Smooth muscle cell (in vitro differentiated cells): ENCODE measurements around the gene GNAO1. TPM values are rescaled to one million over a fixed set of nuclear protein-coding genes. Genes with fewer than 3 reads are reported as not detected.
A peak's percentile ranks its signal among the peaks of the same experiment; 100 is the strongest.

ENCODE experiments used
- DNase-seq: peaks from one replicate; lab custom pipeline; 2025; ENCODE audit not compliant: unreplicated experiment; lab: John Stamatoyannopoulos, UW
- H2AFZ ChIP-seq: fragments of 200-600 bp; sonication (generic); 2 replicates; pipeline ENCODE4 v1.6.0; 2016; ENCODE audit warnings: antibody characterized with exemption, low read depth, mild to moderate bottlenecking
- H3F3A ChIP-seq: fragments of 200-600 bp; sonication (generic); 2 replicates; pipeline ENCODE4 v1.6.0; 2017; ENCODE audit warnings: antibody characterized with exemption, low read depth
- H3K27ac ChIP-seq: fragments of 200-600 bp; sonication (generic); 2 replicates; pipeline ENCODE4 v1.5.1; 2016; ENCODE audit warnings: low read depth, mild to moderate bottlenecking
- H3K27me3 ChIP-seq: fragments of 200-600 bp; sonication (generic); 2 replicates; pipeline ENCODE4 v1.6.1; 2016; ENCODE audit warnings: low read depth, mild to moderate bottlenecking
- H3K36me3 ChIP-seq: fragments of 200-600 bp; sonication (generic); 2 replicates; pipeline ENCODE4 v1.5.1; 2016; ENCODE audit warnings: low read depth
- H3K4me1 ChIP-seq: fragments of 200-600 bp; sonication (generic); 2 replicates; pipeline ENCODE4 v1.5.1; 2016; ENCODE audit warnings: low read depth
- H3K4me2 ChIP-seq: fragments of 200-600 bp; sonication (generic); 2 replicates; pipeline ENCODE4 v1.6.0; 2016; ENCODE audit warnings: mild to moderate bottlenecking
- H3K4me3 ChIP-seq: fragments of 200-600 bp; sonication (generic); 2 replicates; pipeline ENCODE4 v1.5.1; 2016; ENCODE audit warnings: mild to moderate bottlenecking
- H3K79me2 ChIP-seq: fragments of 200-600 bp; sonication (generic); 2 replicates; pipeline ENCODE4 v1.6.0; 2016; ENCODE audit warnings: low read depth, mild to moderate bottlenecking
- H3K9ac ChIP-seq: fragments of 200-600 bp; sonication (generic); 2 replicates; pipeline ENCODE4 v1.6.0; 2016; ENCODE audit warnings: low read depth
- H3K9me3 ChIP-seq: fragments of 200-600 bp; sonication (generic); replicated peaks from 2 replicates; pipeline ENCODE4 v1.5.1; 2016; ENCODE audit warnings: low read depth
- H4K20me1 ChIP-seq: fragments of 200-600 bp; sonication (generic); 2 replicates; pipeline ENCODE4 v1.6.0; 2016; ENCODE audit warnings: low read depth
- CTCF ChIP-seq: fragments of 200-600 bp; sonication (generic); IDR thresholded peaks from 2 replicates; pipeline ENCODE4 v1.5.1; 2017; ENCODE audit warnings: borderline replicate concordance, mild to moderate bottlenecking, antibody characterized with exemption; ENCODE audit not compliant: insufficient read depth, poor library complexity, severe bottlenecking
- WGBS: methylation state at CpG from one replicate; pipeline ENCODE4 v1.1.7; 2016; ENCODE audit warnings: low lambda C conversion rate; 5-methylcytosine and 5-hydroxymethylcytosine counted together
- polyA plus RNA-seq: library from polyadenylated mRNA; unstranded; fragments of >200 nt; fragmentation: Nextera tagmentation; extraction: Ambion mirVana; gene quantifications from 2 replicates; pipeline ENCODE4 v1.2.1, GENCODE V29; 2016
- total RNA-seq: library from RNA; depleted of rRNA; stranded (reverse); fragments of >200 nt; gene quantifications from 2 replicates; pipeline ENCODE4 v1.2.3, GENCODE V29; 2014

GNAO1 gene
- total and polyA plus RNA-seq, 2 experiments from 2014 or later, result 1.7 to 3.7 TPM

- no peak overlapping the region for H3K4me2 ChIP-seq
- DNase-seq, result no peak
- peaks cover 17% of the 10 kb centered on the region for H3K4me1 ChIP-seq
- peaks cover 6% of the 10 kb centered on the region for H3K27me3 ChIP-seq
- no peak overlapping the region for H2AFZ ChIP-seq
- no peaks in the 10 kb centered on the region for H3K36me3 ChIP-seq
- H3K79me2 ChIP-seq, result no peaks in the 10 kb centered on the region
- H3K9me3 ChIP-seq, result no peaks in the 10 kb centered on the region
- no peak overlapping the region for H3K9ac ChIP-seq
- no peak for TF ChIP-seq CTCF
- H3F3A ChIP-seq, result no peaks in the 10 kb centered on the region
- H3K27ac ChIP-seq, result no peak overlapping the region
- no peak overlapping the region for H3K4me3 ChIP-seq
- H4K20me1 ChIP-seq, result no peaks in the 10 kb centered on the region
- 67% methylated on average over 7 of the region's 7 CpGs for WGBS
Measured at GRCh38 chr16:56286809-56287208, 95.5 kb downstream of the GNAO1 start.

GRCh38 chr16:56288019-56288418 is 96.7 kb downstream of the GNAO1 start:
- Histone ChIP-seq H2AFZ (no peak overlapping the region), H3K9me3 (no peaks in the 10 kb centered on the region), H3F3A (no peaks in the 10 kb centered on the region), H3K36me3 (no peaks in the 10 kb centered on the region), H3K4me2 (no peak overlapping the region), H3K4me1 (peaks cover 8% of the 10 kb centered on the region), H4K20me1 (no peaks in the 10 kb centered on the region), H3K9ac (no peak overlapping the region), H3K4me3 (no peak overlapping the region), H3K79me2 (no peaks in the 10 kb centered on the region), H3K27me3 (peaks cover 6% of the 10 kb centered on the region), H3K27ac (no peak overlapping the region)
- 93% methylated on average over 7 of the region's 7 CpGs for WGBS
- DNase-seq, result no peak
- no peak for TF ChIP-seq CTCF

- H3K9ac ChIP-seq, result no peak overlapping the region
- peaks cover 8% of the 10 kb centered on the region for H3K4me1 ChIP-seq
- no peak for TF ChIP-seq CTCF
- no peak for DNase-seq
- H3K9me3 ChIP-seq, result no peaks in the 10 kb centered on the region
- no peaks in the 10 kb centered on the region for H3K36me3 ChIP-seq
- no peak overlapping the region for H3K4me2 ChIP-seq
- H4K20me1 ChIP-seq, result no peaks in the 10 kb centered on the region
- 69% methylated on average over 9 of the region's 9 CpGs for WGBS
- peaks cover 6% of the 10 kb centered on the region for H3K27me3 ChIP-seq
- no peak overlapping the region for H3K4me3 ChIP-seq
- H2AFZ ChIP-seq, result no peak overlapping the region
- no peaks in the 10 kb centered on the region for H3F3A ChIP-seq
- no peak overlapping the region for H3K27ac ChIP-seq
- no peaks in the 10 kb centered on the region for H3K79me2 ChIP-seq
Measured at GRCh38 chr16:56289416-56289815, 98.1 kb downstream of the GNAO1 start.

GRCh38 chr16:56289862-56290261 is 98.6 kb downstream of the GNAO1 start:
- Histone ChIP-seq H3K36me3 (no peaks in the 10 kb centered on the region), H3K4me2 (peak overlapping the region; percentile 17), H2AFZ (no peak overlapping the region), H4K20me1 (no peaks in the 10 kb centered on the region), H3F3A (no peaks in the 10 kb centered on the region), H3K4me1 (peaks cover 9% of the 10 kb centered on the region), H3K27ac (no peak overlapping the region), H3K9me3 (no peaks in the 10 kb centered on the region), H3K4me3 (no peak overlapping the region), H3K79me2 (no peaks in the 10 kb centered on the region), H3K27me3 (peaks cover 6% of the 10 kb centered on the region), H3K9ac (no peak overlapping the region)
- WGBS, result 15% methylated on average over 4 of the region's 4 CpGs
- DNase-seq, result no peak
- TF ChIP-seq CTCF, result no peak
